Endothelial cell of hepatic sinusoid (primary cell): ENCODE data around the gene PDE1C.

ENCODE experiments used
- in situ Hi-C: cut with HindIII; loops from 2 replicates; pipeline ENCODE4 v1.10.0; 2017; ENCODE audit warnings: low sequenced_read_pairs

PDE1C gene

DNA sequence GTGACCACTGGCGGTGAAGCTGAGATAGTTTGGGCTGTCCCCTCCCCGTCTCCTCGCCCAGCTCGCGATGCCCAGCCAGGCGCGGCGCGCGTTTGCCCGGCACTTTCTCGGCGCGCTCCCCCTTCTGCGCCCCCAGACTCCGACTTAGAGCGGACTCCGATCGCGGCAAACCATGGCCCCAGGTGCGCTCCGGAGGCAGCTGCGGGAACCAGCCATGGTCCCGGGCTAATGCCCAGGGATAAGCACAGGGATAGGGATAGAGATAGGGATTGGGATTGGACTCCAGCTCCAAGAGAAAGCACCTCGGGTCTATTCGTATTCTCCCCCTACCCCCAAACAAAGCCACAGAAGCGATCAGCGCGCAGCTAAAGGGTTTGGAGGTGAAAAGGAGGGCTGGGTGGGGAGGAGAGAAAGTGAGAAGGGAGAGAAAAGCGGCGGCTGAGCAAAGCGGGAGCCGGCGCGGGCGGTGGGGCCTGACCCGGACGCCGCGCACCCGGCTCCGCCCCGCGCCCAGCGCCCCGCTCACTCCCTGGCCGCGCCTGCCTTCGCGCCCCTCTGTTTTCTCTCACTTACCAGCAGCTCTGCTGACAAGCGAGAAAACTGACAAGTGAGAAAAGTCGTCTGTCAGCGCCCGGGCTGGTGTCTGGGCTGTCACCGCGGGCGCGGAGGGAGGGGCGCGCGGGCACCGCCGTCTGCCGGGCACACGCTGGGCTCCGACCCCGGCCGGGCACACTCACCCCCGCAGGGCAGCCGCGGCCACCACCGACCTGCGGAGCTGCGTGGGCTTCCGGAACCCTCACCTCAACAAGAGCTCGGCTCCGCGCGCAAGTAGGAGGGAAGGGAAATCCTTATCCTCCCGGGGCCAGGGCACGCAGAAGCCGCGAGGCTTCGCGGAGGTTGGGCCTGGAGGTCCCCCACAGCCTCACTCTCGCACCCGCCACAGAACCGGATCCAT is at the start of gene PDE1C:
PDE1C (minus strand) TSS at position 2 of the 955 bp plus-strand sequence.
- in situ Hi-C loops: no loop called here

DNA sequence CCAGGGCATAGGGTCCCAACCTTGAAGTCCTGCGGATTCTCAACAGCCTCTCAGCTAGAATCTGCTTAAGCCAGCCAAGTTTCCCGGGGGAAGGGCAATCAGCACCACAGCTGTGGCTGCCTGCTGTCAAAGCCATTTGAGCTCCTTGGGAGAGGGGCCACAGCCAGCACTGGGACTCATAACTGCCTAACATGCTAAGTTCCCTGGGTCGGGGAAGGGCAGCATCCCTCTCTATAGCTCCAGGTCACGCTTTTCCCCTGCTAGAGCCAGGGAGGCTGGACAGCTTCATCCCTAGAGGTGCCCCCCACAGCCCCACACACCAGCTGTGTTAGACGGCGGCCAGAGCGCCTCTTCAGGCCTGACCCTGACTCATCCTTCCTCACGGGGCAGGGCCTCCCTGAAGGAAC is 49.6 kb upstream of the PDE1C start:
- in situ Hi-C loops: loop anchor here (5.0 kb wide), 1 partner anchor 82 kb away; no protein-coding TSS in a partner anchor

DNA sequence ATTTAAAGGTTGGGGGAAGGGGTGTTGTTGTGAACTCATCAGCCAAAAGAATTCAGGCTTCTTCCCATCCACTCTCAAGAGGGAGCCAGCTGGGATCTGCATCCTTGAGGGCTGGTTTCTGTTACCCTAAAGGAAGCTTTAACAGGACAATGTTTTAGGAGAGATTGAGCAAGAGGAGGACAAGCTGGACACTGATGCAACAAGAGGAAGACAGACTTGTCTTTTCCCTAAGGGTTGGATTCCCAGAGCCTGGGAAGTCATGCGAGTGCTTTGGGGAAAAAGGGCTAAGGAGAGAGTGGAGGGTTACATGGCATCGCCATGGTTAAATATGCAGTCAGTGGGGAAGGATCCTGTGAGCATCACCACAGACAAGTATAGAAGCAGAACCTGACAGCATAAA is 47.6 kb upstream of the PDE1C start:
- in situ Hi-C loops: loop anchor here (5.0 kb wide), 1 partner anchor 81 kb away; no protein-coding TSS in a partner anchor

DNA sequence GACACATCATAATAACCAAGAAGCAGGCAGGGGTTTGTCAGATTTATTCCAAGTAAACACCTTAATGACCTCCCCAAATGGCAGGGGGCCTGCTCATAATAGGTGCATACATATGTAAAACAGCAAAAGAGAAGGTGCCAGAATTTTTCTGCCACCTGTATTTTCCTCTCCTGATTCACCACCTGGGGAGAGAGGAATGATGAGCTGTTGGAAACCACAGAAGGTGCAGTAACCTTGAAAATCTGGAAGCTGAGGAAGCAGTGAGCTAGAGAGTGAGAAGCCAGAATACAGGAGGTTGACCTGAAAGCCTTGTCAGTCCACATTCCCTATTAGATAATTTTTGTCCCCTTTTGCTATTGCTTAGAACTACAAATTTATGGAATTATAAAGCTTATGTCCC is 46.2 kb upstream of the PDE1C start:
- in situ Hi-C loops: loop anchor here (5.0 kb wide), 1 partner anchor 79 kb away; no protein-coding TSS in a partner anchor

DNA sequence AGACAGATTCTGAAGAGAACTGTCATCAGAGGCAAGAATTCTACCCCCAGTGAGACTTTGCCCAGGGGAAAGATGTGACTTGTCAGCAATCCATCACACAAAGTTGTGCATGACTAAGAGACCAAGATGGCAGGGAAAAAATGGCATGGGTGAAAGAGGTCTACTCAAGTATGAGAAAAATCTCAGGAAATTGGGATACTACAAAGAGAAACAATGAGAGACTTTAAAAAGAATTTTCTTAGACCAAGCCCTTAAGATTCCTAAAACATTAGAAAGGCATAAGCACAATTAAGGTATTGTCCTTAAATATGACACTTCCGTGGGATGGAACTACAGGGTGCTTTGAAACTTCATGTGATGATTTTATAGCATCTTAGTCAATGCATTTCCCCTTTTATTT is 45.6 kb upstream of the PDE1C start:
- in situ Hi-C loops: loop anchor here (5.0 kb wide), 1 partner anchor 79 kb away; no protein-coding TSS in a partner anchor

GRCh38 chr7:32108651-32109050 is 38.4 kb upstream of the PDE1C start:
- in situ Hi-C loops: no loop called here

DNA sequence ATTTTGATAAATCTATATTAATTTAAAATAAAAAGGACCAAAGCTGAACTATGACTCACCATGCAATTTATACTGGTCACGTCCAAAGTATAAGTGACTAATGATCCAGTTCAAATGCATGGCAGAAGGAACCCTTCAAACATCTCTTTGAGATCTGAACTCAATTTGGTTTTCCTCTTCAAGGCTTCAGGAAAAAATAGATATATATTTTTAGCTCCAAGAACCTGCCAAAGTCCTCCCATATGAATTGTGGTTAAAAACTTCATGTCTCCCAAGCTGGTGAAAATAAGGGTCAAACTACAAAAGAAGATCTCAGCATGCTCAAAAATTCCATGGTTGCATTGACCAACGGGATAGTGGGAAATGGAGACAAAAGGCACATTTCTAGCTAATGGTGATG is 34.6 kb upstream of the PDE1C start:
- in situ Hi-C loops: no loop called here

- in situ Hi-C loops: no loop called here
Measured at GRCh38 chr7:32103361-32103760, 33.2 kb upstream of the PDE1C start.

GRCh38 chr7:32102432-32102873 is 32.2 kb upstream of the PDE1C start:
- in situ Hi-C loops: no loop called here

DNA sequence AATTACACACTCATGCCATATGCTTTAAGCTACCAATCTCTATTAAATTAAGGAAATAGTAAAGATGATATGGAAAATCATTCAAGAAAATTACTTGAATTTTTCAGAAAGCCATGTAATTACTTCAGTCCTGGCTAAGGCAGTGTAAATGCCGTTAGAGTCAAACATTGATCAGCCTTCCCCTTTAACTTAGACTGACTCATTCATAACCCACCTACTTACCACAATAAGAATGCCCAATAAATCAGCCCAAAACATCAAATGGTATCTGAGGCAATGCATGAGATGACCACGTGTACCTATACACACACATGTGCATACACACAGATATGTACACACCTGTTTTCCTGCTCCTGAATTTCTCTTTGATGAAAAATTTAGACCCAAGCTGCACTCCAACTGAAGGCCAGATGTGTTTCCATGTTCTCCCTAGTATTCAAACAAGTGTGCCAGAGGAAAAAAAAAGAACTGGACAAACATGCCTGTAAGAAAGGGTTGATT is 30.2 kb upstream of the PDE1C start:
- in situ Hi-C loops: no loop called here

DNA sequence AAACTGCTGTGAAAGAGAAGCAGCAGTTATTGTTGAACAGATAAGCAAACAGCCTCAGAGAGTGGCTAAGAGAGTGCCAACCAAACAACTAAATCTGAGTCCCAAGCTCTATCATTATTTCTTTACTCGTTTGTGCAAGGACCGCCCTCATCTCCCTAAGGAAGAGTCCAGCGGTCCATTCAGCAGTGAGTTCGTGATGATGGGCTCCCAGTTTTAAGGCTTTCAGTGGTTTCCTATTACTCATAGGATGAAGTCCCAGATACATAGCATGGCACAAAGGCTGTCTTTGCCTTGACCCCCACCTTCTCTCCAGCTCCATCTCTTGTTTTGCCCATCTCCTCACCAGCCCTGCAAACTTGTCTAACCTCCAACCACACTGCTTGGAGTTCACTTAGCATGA is 24.3 kb upstream of the PDE1C start:
- in situ Hi-C loops: no loop called here

- in situ Hi-C loops: no loop called here
Measured at GRCh38 chr7:32093415-32094408, 23.5 kb upstream of the PDE1C start.

- in situ Hi-C loops: no loop called here
Measured at GRCh38 chr7:32092346-32092745, 22.1 kb upstream of the PDE1C start.

DNA sequence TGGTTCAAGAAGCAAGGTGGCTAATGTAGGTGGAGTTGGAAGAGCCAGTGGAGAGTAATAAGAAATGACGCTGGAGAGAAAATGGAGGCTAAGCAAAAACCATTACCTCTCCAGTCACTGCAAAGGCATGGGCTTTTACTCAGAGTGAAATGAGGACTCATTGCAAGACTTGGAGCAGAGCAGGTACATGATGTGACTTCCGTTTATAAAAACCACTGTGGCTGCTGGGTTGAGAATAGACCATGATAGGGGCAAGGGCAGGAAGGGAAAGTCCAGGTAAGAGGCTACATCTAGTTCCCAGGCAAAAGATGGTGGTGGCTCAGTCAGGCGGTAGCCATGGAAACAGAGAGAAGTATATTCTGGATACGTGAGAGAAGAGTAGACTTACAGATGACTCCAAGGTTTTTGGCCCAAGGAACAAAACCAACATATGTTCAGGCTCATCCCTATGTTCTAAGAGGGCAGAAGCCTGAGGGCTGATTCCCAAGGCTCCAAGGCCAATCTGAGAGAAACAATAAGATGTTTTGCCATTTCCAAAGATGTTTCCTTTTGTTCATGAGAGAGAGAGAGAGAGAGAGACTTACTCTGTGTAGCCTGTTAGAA is 21.5 kb upstream of the PDE1C start:
- in situ Hi-C loops: no loop called here

- in situ Hi-C loops: no loop called here
Measured at GRCh38 chr7:32089678-32090077, 19.5 kb upstream of the PDE1C start.

- in situ Hi-C loops: no loop called here
Measured at GRCh38 chr7:32089256-32089655, 19.0 kb upstream of the PDE1C start.

GRCh38 chr7:32088451-32088881 is 18.3 kb upstream of the PDE1C start:
- in situ Hi-C loops: no loop called here

DNA sequence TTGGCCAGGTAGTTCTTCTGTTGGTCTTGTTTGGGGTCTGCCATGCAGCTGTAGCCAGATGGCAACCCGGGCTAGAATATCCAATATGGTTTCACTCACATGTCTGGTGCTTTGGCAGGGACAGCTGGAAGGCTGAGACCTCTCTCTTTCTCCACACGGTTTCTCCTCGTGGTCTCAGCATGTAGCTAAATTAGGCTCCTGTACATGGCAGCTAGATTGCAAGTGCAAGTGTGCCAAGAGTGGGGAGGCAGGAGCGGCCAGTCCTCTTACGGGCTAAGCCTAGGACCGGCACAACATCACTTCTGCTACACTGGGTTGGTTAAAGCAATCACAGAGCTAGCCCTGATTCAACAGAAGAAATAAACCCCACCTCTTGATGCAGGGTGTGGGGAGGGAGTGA is 9.3 kb upstream of the PDE1C start:
- in situ Hi-C loops: no loop called here

GRCh38 chr7:32078824-32079223 is 8.6 kb upstream of the PDE1C start:
- in situ Hi-C loops: no loop called here

DNA sequence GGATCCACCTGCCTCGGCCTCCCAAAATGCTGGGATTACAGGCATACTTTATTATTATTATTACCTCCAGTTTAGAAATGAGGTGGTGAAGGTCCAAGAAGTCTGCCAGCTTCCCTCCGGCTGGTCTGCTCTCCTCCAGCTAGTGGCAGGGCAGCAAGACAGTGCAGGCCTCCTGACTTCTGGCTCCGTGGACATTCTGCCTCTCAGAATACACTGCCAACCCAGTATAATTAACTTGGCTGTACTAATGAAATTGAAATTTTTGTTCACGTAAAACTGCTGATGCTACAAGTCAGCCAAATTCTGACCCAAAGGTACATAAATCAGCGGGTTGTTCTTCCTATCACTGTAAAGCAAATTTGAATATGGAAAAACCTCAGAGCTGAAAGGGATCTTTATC is 7.6 kb upstream of the PDE1C start:
- in situ Hi-C loops: no loop called here
